SK-N-SH (cell line): ENCODE data around the gene KRT6A. TPM values are rescaled to one million over a fixed set of nuclear protein-coding genes. Genes with fewer than 3 reads are reported as not detected.

Source experiments
- CTCF ChIA-PET: fragments of 300-600, 350-600 bp; formaldehyde crosslinking; extraction: SDS; loops from one replicate; lab custom pipeline; 2021; lab: Yijun Ruan, JAX
- POLR2A ChIA-PET: fragments of 350-600 bp; sonication (Branson Sonifier 250); formaldehyde crosslinking; extraction: SDS; loops from one replicate; lab custom pipeline; 2020; ENCODE audit warnings: antibody characterized with exemption, inconsistent platforms; lab: Yijun Ruan, JAX
- DNase-seq: peaks from one replicate; pipeline ENCODE4 v3.0.0; 2012
- H2AFZ ChIP-seq: fragments of 200-600 bp; sonication (generic); 2 replicates; pipeline ENCODE4 v1.8.1; 2016; ENCODE audit warnings: antibody characterized with exemption, mild to moderate bottlenecking, low read depth
- H3F3A ChIP-seq: fragments of 200-600 bp; sonication (generic); replicated peaks from 2 replicates; pipeline ENCODE3; 2016; ENCODE audit warnings: antibody characterized with exemption, mild to moderate bottlenecking; ENCODE audit not compliant: insufficient read depth
- H3K27ac ChIP-seq, 2 experiments: fragments of 200-500 bp in 1 of 2; fragments of 200-600 bp in 1 of 2; sonication (Bioruptor generic) in 1 of 2; sonication (generic), shearing (Covaris generic) in 1 of 2; 2 replicates each; pipeline versions ENCODE4 v1.5.1 to v1.6.1; 2014 to 2016; ENCODE audit warnings: low read depth in 2 of 2, inconsistent platforms in 1 of 2, low read length in 1 of 2, mild to moderate bottlenecking in 1 of 2, mixed read lengths in 1 of 2
- H3K27me3 ChIP-seq: fragments of 200-600 bp; sonication (generic), shearing (Covaris generic); 2 replicates; pipeline ENCODE4 v1.6.1; 2016; ENCODE audit warnings: mixed run types; ENCODE audit not compliant: insufficient read depth
- H3K36me3 ChIP-seq, 2 experiments: fragments of 200-500 bp in 1 of 2; fragments of 200-600 bp in 1 of 2; sonication (Bioruptor generic) in 1 of 2; sonication (generic) in 1 of 2; replicated peaks in 1 of 2; 2 replicates each; pipeline versions ENCODE3 to v1.5.1; 2014 to 2016; ENCODE audit warnings: low read length in 1 of 2, mild to moderate bottlenecking in 1 of 2; ENCODE audit not compliant: insufficient read depth in 2 of 2, control insufficient read depth in 1 of 2
- H3K4me1 ChIP-seq, 2 experiments: fragments of 200-500 bp in 1 of 2; fragments of 200-600 bp in 1 of 2; sonication (Bioruptor generic) in 1 of 2; sonication (generic), shearing (Covaris generic) in 1 of 2; 2 replicates each; pipeline versions ENCODE4 v1.5.1 to v1.6.1; 2014 to 2016; ENCODE audit warnings: low read depth in 1 of 2, low read length in 1 of 2, mixed run types in 1 of 2; ENCODE audit not compliant: insufficient read depth in 2 of 2, control insufficient read depth in 1 of 2
- H3K4me2 ChIP-seq: fragments of 200-600 bp; sonication (generic), shearing (Covaris generic); 2 replicates; pipeline ENCODE4 v1.6.1; 2017; ENCODE audit warnings: mixed run types
- H3K4me3 ChIP-seq, 2 experiments: fragments of 200-500 bp in 1 of 2; fragments of 200-600 bp in 1 of 2; sonication (Bioruptor generic) in 1 of 2; sonication (generic), shearing (Covaris generic) in 1 of 2; 2 replicates each; pipeline versions ENCODE4 v1.5.1 to v1.8.1; 2014 to 2016; ENCODE audit warnings: low read depth in 2 of 2, inconsistent platforms in 1 of 2, low read length in 1 of 2, mild to moderate bottlenecking in 1 of 2, mixed read lengths in 1 of 2, moderate library complexity in 1 of 2
- H3K79me2 ChIP-seq: fragments of 200-600 bp; sonication (generic); 2 replicates; pipeline ENCODE4 v1.8.1; 2017; ENCODE audit warnings: mild to moderate bottlenecking; ENCODE audit not compliant: insufficient read depth
- H3K9ac ChIP-seq: fragments of 200-600 bp; sonication (generic); 2 replicates; pipeline ENCODE4 v1.6.1; 2017; ENCODE audit warnings: mixed run types
- H3K9me2 ChIP-seq: fragments of 200-600 bp; sonication (generic); 2 replicates; pipeline ENCODE4 v1.6.1; 2017; ENCODE audit warnings: mixed run types
- H3K9me3 ChIP-seq: fragments of 200-600 bp; sonication (generic); 2 replicates; pipeline ENCODE4 v1.6.1; 2017; ENCODE audit warnings: mixed run types, mild to moderate bottlenecking, moderate library complexity
- H4K20me1 ChIP-seq: fragments of 200-600 bp; sonication (generic); 2 replicates; pipeline ENCODE4 v1.6.1; 2017; ENCODE audit warnings: mild to moderate bottlenecking, mixed run types; ENCODE audit not compliant: insufficient read depth
- CHD2 ChIP-seq: fragments of 150-350 bp; IDR thresholded peaks from 2 replicates; pipeline ENCODE4 v1.6.1; 2018; ENCODE audit warnings: low read length; ENCODE audit not compliant: partially characterized antibody
- CTCF ChIP-seq: fragments of 200-600 bp; sonication (generic); IDR thresholded peaks from 2 replicates; pipeline ENCODE4 v1.6.1; 2017; ENCODE audit warnings: antibody characterized with exemption, mild to moderate bottlenecking, moderate library complexity
- ELF1 ChIP-seq: IDR thresholded peaks from 2 replicates; pipeline ENCODE4 v1.4.0; 2012
- FOSL2 ChIP-seq: IDR thresholded peaks from 2 replicates; pipeline ENCODE4 v1.4.0; 2012; ENCODE audit warnings: low read depth, mild to moderate bottlenecking, moderate library complexity, borderline replicate concordance
- FOXJ3 ChIP-seq: sonication (generic); formaldehyde crosslinking; IDR thresholded peaks from 2 replicates; pipeline ENCODE4 v1.5.1; 2020; ENCODE audit warnings: mild to moderate bottlenecking, missing genetic modification reagents
- GABPA ChIP-seq: IDR thresholded peaks from 2 replicates; pipeline ENCODE4 v1.4.0; 2012; ENCODE audit warnings: low read depth, mild to moderate bottlenecking
- IRF3 ChIP-seq: fragments of 150-350 bp; IDR thresholded peaks from 2 replicates; pipeline ENCODE4 v1.6.1; 2016; ENCODE audit warnings: mild to moderate bottlenecking, low read depth, low read length
- MEF2A ChIP-seq: IDR thresholded peaks from 2 replicates; pipeline ENCODE4 v1.4.0; 2012; ENCODE audit warnings: low read depth, borderline replicate concordance
- MXI1 ChIP-seq: IDR thresholded peaks from 2 replicates; pipeline ENCODE4 v1.6.1; 2012; ENCODE audit warnings: mild to moderate bottlenecking, low read depth, low read length, improper control_type of control experiment
- NFIC ChIP-seq: IDR thresholded peaks from 2 replicates; pipeline ENCODE4 v1.4.0; 2012; ENCODE audit warnings: borderline replicate concordance
- NRF1 ChIP-seq: IDR thresholded peaks from 2 replicates; pipeline ENCODE4 v1.6.1; 2012; ENCODE audit warnings: low read depth, mild to moderate bottlenecking, low read length
- PBX3 ChIP-seq: IDR thresholded peaks from 2 replicates; pipeline ENCODE4; 2012
- RCOR1 ChIP-seq: fragments of 150-350 bp; IDR thresholded peaks from 2 replicates; pipeline ENCODE4 v1.6.1; 2017; ENCODE audit warnings: antibody characterized with exemption, low read length
- RFX5 ChIP-seq: IDR thresholded peaks from 2 replicates; pipeline ENCODE4 v1.6.1; 2012; ENCODE audit warnings: mild to moderate bottlenecking, improper control_type of control experiment, low read length
- RXRA ChIP-seq: IDR thresholded peaks from 2 replicates; pipeline ENCODE4 v1.4.0; 2012; ENCODE audit warnings: low read depth, mild to moderate bottlenecking, borderline replicate concordance
- TAF1 ChIP-seq: IDR thresholded peaks from 2 replicates; pipeline ENCODE4 v1.6.1; 2012; ENCODE audit warnings: low read depth, mild to moderate bottlenecking, low read length, moderate library complexity, borderline replicate concordance
- TCF12 ChIP-seq: IDR thresholded peaks from 2 replicates; pipeline ENCODE4 v1.4.0; 2012
- USF1 ChIP-seq: IDR thresholded peaks from 2 replicates; pipeline ENCODE4 v1.4.0; 2012; ENCODE audit warnings: low read depth, borderline replicate concordance
- USF2 ChIP-seq: fragments of 150-350 bp; IDR thresholded peaks from 2 replicates; pipeline ENCODE4 v1.6.1; 2017; ENCODE audit warnings: antibody characterized with exemption, low read length, low read depth, borderline replicate concordance
- ZBTB33 ChIP-seq: IDR thresholded peaks from 2 replicates; pipeline ENCODE4 v1.4.0; 2012; ENCODE audit warnings: low read depth, borderline replicate concordance
- WGBS: methylation state at CpG from one replicate; pipeline ENCODE4 v1.1.6; 2017; ENCODE audit warnings: low lambda C conversion rate; 5-methylcytosine and 5-hydroxymethylcytosine counted together
- polyA plus RNA-seq, 3 experiments: library from polyadenylated mRNA; depleted of rRNA; stranded (reverse); fragments of >200 nt; gene quantifications; 2 replicates each; pipeline ENCODE4 v1.2.3, GENCODE V29; 2012

The KRT6A gene
- polyA plus RNA-seq, 1 of the 3 experiments (the other 2 are of a cell fraction), result not detected

- Histone ChIP-seq H2AFZ (no peak overlapping the region), H3K4me2 (no peak overlapping the region), H3K9ac (no peak overlapping the region), H3K9me2 (no peaks in the 10 kb centered on the region), H3F3A (peaks cover 23% of the 10 kb centered on the region), H3K27ac (no peak overlapping the region), H3K4me1 (peaks cover 0 to 22% of the 10 kb centered on the region in 2 experiments; a peak in 2 of 4 replicates), H3K36me3 (no peaks in the 10 kb centered on the region), H3K4me3 (no peak overlapping the region), H3K79me2 (no peaks in the 10 kb centered on the region), H3K27me3 (no peaks in the 10 kb centered on the region), H4K20me1 (no peaks in the 10 kb centered on the region), H3K9me3 (no peaks in the 10 kb centered on the region)
- no peak for TF ChIP-seq USF2
- no peak for TF ChIP-seq ELF1
- no peak for TF ChIP-seq TCF12
- TF ChIP-seq PBX3, result no peak
- TF ChIP-seq FOSL2, result no peak
- TF ChIP-seq FOXJ3, result no peak
- TF ChIP-seq CTCF, result no peak
- no peak for TF ChIP-seq NFIC
- TF ChIP-seq USF1, result no peak
- no peak for TF ChIP-seq RXRA
- TF ChIP-seq MXI1, result no peak
- TF ChIP-seq RCOR1, result no peak
- no peak for TF ChIP-seq MEF2A
- TF ChIP-seq ZBTB33, result no peak
- no peak for TF ChIP-seq GABPA
- no peak for TF ChIP-seq TAF1
- no peak for TF ChIP-seq CHD2
- no peak for TF ChIP-seq IRF3
- no peak for TF ChIP-seq RFX5
- no peak for TF ChIP-seq NRF1
- no peak for DNase-seq
- WGBS, result 37% methylated on average over 4 of the region's 8 CpGs
- ChIA-PET CTCF (interaction anchor here (0.9 kb wide), 1 partner anchor 11 kb away, joined by 3 read pairs; no protein-coding TSS in a partner anchor), POLR2A (no interaction called here)
Measured at GRCh38 chr12:52439420-52439819, 53.6 kb downstream of the KRT6A start.
